Trophoblast cell (in vitro differentiated cells and primary cell): Measurements from ENCODE around the gene ABR.

Source experiments
- DNase-seq, 2 donors: peaks; one replicate each; pipeline ENCODE4 v3.0.0-alpha.2; 2016
- H2AFZ ChIP-seq: 2 replicates; pipeline ENCODE4 v1.6.1; 2013; ENCODE audit warnings: low read length, moderate library complexity, mild to moderate bottlenecking; ENCODE audit not compliant: insufficient read depth, poor library complexity
- H2AK5ac ChIP-seq: 2 replicates; pipeline ENCODE4 v1.6.1; 2013; ENCODE audit warnings: mild to moderate bottlenecking, low read length
- H2BK120ac ChIP-seq: 2 replicates; pipeline ENCODE4 v1.6.1; 2013; ENCODE audit warnings: low read length, mild to moderate bottlenecking, moderate library complexity; ENCODE audit not compliant: insufficient read depth, poor library complexity
- H2BK12ac ChIP-seq: 2 replicates; pipeline ENCODE4 v1.6.1; 2013; ENCODE audit warnings: mild to moderate bottlenecking, low read length, moderate library complexity
- H2BK5ac ChIP-seq: 2 replicates; pipeline ENCODE4 v1.6.1; 2013; ENCODE audit warnings: low read length, low read depth, moderate library complexity, mild to moderate bottlenecking; ENCODE audit not compliant: poor library complexity
- H3K14ac ChIP-seq: 2 replicates; pipeline ENCODE4 v1.6.1; 2013; ENCODE audit warnings: mild to moderate bottlenecking, low read length
- H3K18ac ChIP-seq: 2 replicates; pipeline ENCODE4 v1.6.1; 2013; ENCODE audit warnings: mild to moderate bottlenecking, low read length
- H3K23ac ChIP-seq: 2 replicates; pipeline ENCODE4 v1.6.1; 2013; ENCODE audit warnings: low read length
- H3K27ac ChIP-seq: 2 replicates; pipeline ENCODE4 v1.5.1; 2013; ENCODE audit warnings: low read depth, mild to moderate bottlenecking, inconsistent platforms, low read length, moderate library complexity
- H3K27me3 ChIP-seq: 2 replicates; pipeline ENCODE4 v1.6.1; 2013; ENCODE audit warnings: inconsistent platforms, mild to moderate bottlenecking, low read length, moderate library complexity; ENCODE audit not compliant: insufficient read depth
- H3K36me3 ChIP-seq, 2 experiments: 1 replicate in 1 of 2; 2 replicates in 1 of 2; pipeline ENCODE4 v1.6.1; 2013; ENCODE audit warnings: low read length in 2 of 2, mild to moderate bottlenecking in 2 of 2, moderate library complexity in 1 of 2; ENCODE audit not compliant: insufficient read depth in 2 of 2, control insufficient read depth in 1 of 2
- H3K4ac ChIP-seq: 2 replicates; pipeline ENCODE4 v1.6.1; 2013; ENCODE audit warnings: low read depth, mild to moderate bottlenecking, low read length, moderate library complexity
- H3K4me1 ChIP-seq, 2 experiments: 1 replicate in 1 of 2; 2 replicates in 1 of 2; pipeline ENCODE4 v1.6.1; 2013; ENCODE audit warnings: low read length in 2 of 2, mild to moderate bottlenecking in 2 of 2, moderate library complexity in 1 of 2; ENCODE audit not compliant: insufficient read depth in 2 of 2, control insufficient read depth in 1 of 2
- H3K4me2 ChIP-seq: 2 replicates; pipeline ENCODE4 v1.6.1; 2013; ENCODE audit warnings: inconsistent platforms, mild to moderate bottlenecking, low read length, moderate library complexity
- H3K4me3 ChIP-seq: 2 replicates; pipeline ENCODE4 v1.5.1; 2013; ENCODE audit warnings: mild to moderate bottlenecking, low read depth, low read length, inconsistent platforms
- H3K79me1 ChIP-seq: one replicate; pipeline ENCODE4 v1.6.1; 2013; ENCODE audit warnings: low read length
- H3K79me2 ChIP-seq: 2 replicates; pipeline ENCODE4 v1.6.1; 2013; ENCODE audit warnings: low read length, mild to moderate bottlenecking; ENCODE audit not compliant: control insufficient read depth, insufficient read depth, poor library complexity
- H3K9ac ChIP-seq: 2 replicates; pipeline ENCODE4 v1.6.1; 2013; ENCODE audit warnings: mild to moderate bottlenecking, low read length
- H3K9me3 ChIP-seq: 2 replicates; pipeline ENCODE4 v1.6.1; 2013; ENCODE audit warnings: low read depth, mild to moderate bottlenecking, control low read depth, inconsistent platforms, low read length; ENCODE audit not compliant: insufficient read depth
- H4K12ac ChIP-seq: 2 replicates; pipeline ENCODE4 v1.6.1; 2013; ENCODE audit warnings: low read depth, mild to moderate bottlenecking, low read length, moderate library complexity
- H4K8ac ChIP-seq: 2 replicates; pipeline ENCODE4 v1.6.1; 2013; ENCODE audit warnings: low read depth, mild to moderate bottlenecking, low read length, moderate library complexity
- H4K91ac ChIP-seq: one replicate; pipeline ENCODE4 v1.6.1; 2013; ENCODE audit warnings: low read depth, mild to moderate bottlenecking, low read length, moderate library complexity
- WGBS: extraction: QIAGEN DNeasy Blood & Tissue Kit; methylation state at CpG from one replicate; pipeline ENCODE4 v1.1.7; 2013; ENCODE audit warnings: missing lambda C conversion rate; ENCODE audit not compliant: insufficient read length, insufficient coverage; ENCODE audit errors: extremely low coverage; 5-methylcytosine and 5-hydroxymethylcytosine counted together

The ABR gene

DNA sequence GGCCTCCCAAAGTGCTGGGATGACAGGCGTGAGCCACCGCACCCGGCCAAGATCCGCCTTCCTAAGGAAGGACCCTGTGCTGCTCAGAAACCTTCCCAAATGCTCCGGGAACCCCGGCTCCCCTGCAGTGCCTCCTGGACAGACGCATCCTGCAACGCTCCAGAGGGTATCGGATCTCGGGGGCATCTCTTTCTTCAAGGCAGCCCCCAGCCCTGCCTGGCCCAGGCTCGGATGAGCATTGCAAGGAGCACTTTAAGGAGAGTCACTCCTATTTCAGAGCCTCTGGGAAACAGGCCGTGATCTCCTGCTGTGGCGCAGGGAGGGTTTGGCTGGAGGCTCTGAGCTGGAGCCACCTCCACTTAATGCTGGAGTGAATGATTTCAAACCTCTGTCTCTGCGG is 17.2 kb upstream of the ABR start:
- no peak overlapping the region for H3K14ac ChIP-seq
- no CpG with 5 or more reads among the region's 14 CpGs for WGBS
- H2BK5ac ChIP-seq = no peak overlapping the region
- H3K27me3 ChIP-seq = no peaks in the 10 kb centered on the region
- no peaks in the 10 kb centered on the region for H3K36me3 ChIP-seq
- peaks cover 4% of the 10 kb centered on the region for H3K9me3 ChIP-seq
- H2BK12ac ChIP-seq = no peak overlapping the region
- no peak overlapping the region for H4K91ac ChIP-seq
- no peak overlapping the region for H3K9ac ChIP-seq
- H2BK120ac ChIP-seq = no peak overlapping the region
- H3K4me1 ChIP-seq = no peaks in the 10 kb centered on the region
- no peak overlapping the region for H2AK5ac ChIP-seq
- H3K23ac ChIP-seq = no peak overlapping the region
- H3K79me1 ChIP-seq = no peaks in the 10 kb centered on the region
- no peak overlapping the region for H4K8ac ChIP-seq
- no peak overlapping the region for H3K4me2 ChIP-seq
- H2AFZ ChIP-seq = no peak overlapping the region
- no peak for DNase-seq
- H3K4ac ChIP-seq = no peak overlapping the region
- H3K4me3 ChIP-seq = no peak overlapping the region
- no peak overlapping the region for H3K18ac ChIP-seq
- no peak overlapping the region for H4K12ac ChIP-seq
- H3K27ac ChIP-seq = no peak overlapping the region
- no peaks in the 10 kb centered on the region for H3K79me2 ChIP-seq

DNA sequence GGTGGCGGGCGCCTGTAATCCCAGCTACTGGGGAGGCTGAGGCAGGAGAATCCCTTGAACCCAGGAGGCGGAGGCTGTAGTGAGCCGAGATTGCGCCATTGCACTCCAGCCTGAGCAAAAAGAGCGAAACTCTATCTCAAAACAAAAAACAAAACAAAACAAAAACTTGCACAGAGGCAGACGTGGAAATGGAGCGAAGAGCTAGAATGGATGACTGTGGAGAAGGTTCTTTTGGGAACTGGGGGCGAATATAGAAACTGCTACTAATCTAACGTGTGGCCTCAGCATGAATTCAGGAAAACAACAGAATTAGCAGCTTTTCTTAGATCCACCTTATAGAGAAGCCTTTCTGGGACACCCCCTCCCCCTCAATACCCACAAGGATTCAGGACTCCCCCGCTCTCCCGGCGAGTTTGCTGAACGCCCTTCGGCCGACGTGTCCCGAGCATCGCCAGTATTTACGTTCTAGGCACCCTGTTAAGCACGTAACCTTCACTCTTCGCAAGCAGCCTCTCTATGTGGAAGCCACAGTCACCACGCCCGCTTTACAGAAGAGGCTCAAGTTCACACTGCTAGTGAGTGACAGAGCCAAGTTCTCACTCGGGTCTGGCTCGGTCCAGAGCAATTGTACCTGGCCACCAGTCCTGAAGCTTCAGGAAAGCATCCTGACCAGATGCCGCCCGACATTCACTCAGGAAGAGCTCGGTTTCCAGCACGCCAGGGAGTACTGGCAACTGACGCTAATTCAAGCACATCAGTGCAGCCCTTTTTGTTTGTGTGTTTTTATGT is 13.3 kb upstream of the ABR start:
- Histone ChIP-seq H3K4me2 (no peak overlapping the region), H3K4me3 (no peak overlapping the region), H3K4me1 (no peaks in the 10 kb centered on the region), H3K27ac (no peak overlapping the region), H3K4ac (no peak overlapping the region), H2AK5ac (no peak overlapping the region), H3K18ac (no peak overlapping the region), H2BK120ac (no peak overlapping the region), H3K23ac (no peak overlapping the region), H3K27me3 (no peaks in the 10 kb centered on the region), H3K14ac (no peak overlapping the region), H3K79me1 (no peaks in the 10 kb centered on the region), H3K36me3 (no peaks in the 10 kb centered on the region), H3K9me3 (peaks cover 4% of the 10 kb centered on the region), H4K91ac (no peak overlapping the region), H4K8ac (no peak overlapping the region), H2AFZ (no peak overlapping the region), H4K12ac (no peak overlapping the region), H2BK5ac (no peak overlapping the region), H3K79me2 (no peaks in the 10 kb centered on the region), H3K9ac (no peak overlapping the region), H2BK12ac (no peak overlapping the region)
- DNase-seq = no peak
- WGBS = no CpG with 5 or more reads among the region's 31 CpGs

DNA sequence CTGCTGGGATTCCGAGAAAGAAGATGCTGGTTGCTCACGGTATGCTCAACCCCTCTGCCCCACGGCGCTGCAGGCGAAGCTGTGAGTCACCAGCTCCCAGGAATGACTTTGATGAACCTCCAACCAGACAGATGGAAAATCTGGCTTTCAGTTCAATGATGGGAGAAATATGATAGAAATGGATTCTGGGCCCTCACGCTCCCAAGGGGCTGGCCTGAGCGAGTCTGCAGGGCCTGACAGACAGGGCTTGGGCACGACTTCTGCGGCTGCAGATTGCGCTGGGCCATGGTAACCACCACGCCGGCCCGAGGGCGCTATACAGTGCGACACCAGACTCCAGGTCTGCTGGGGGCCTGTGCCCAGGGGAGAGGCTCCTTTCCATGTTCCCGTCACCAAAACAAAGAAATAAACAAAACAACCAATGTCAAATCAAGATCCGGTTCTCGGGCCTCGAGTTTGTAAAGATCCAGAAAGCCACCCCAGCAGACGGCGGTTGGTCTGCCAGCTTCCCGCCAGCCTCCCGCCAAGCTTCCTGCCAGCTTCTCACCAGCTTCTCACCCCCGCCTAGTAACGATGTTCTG is 11.1 kb upstream of the ABR start:
- H3K27ac ChIP-seq = peak overlapping the region; percentile 7
- H4K8ac ChIP-seq = no peak overlapping the region
- no peaks in the 10 kb centered on the region for H3K79me1 ChIP-seq
- no peak overlapping the region for H3K9ac ChIP-seq
- H3K23ac ChIP-seq = no peak overlapping the region
- H3K9me3 ChIP-seq = peaks cover 3% of the 10 kb centered on the region
- H3K4me1 ChIP-seq = no peaks in the 10 kb centered on the region
- no peak overlapping the region for H4K91ac ChIP-seq
- no peaks in the 10 kb centered on the region for H3K36me3 ChIP-seq
- no peak overlapping the region for H3K4me2 ChIP-seq
- no peak overlapping the region for H3K4me3 ChIP-seq
- H2BK12ac ChIP-seq = no peak overlapping the region
- H3K79me2 ChIP-seq = no peaks in the 10 kb centered on the region
- no peaks in the 10 kb centered on the region for H3K27me3 ChIP-seq
- H2BK120ac ChIP-seq = no peak overlapping the region
- H3K18ac ChIP-seq = no peak overlapping the region
- H3K14ac ChIP-seq = no peak overlapping the region
- H2BK5ac ChIP-seq = no peak overlapping the region
- no CpG with 5 or more reads among the region's 25 CpGs for WGBS
- H2AK5ac ChIP-seq = no peak overlapping the region
- H4K12ac ChIP-seq = no peak overlapping the region
- no peak overlapping the region for H3K4ac ChIP-seq
- H2AFZ ChIP-seq = no peak overlapping the region
- peak; percentile 95 to 97 for DNase-seq

DNA sequence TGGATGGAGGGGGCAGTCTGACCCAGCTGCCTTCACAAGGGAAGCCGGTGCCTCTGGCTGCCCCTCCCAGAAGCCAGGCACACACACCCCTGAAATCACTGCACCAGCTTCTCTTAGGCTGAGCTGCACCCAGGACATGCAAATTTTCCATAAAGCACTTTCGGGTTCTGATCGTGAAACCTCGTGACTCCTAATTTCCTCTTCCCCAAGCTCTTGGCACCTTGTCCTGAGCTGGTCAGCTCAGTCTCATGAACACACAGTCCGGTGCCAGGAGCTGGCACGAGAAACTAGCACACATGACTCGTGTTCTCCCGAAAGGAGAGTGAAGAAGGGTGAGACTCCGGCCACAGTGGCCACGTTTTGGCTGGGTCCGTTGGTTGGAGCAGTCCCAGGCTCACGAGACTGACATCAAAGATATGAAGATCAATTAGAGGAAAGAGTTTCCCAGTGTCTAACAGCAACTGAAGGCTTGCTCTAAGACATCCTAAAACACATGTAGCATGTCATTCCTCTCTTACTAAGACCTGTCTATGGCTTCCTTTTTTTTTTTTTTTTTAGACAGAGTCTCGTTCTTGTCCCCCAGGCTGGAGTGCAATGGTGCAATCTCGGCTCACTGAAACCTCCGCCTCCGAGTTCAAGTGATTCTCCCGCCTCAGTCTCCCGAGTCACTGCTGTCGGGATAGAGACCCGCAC is 9.2 kb upstream of the ABR start:
- Histone ChIP-seq H2AFZ (no peak overlapping the region), H4K12ac (no peak overlapping the region), H3K27me3 (no peaks in the 10 kb centered on the region), H2BK5ac (no peak overlapping the region), H3K36me3 (no peaks in the 10 kb centered on the region), H2BK12ac (no peak overlapping the region), H4K8ac (no peak overlapping the region), H4K91ac (no peak overlapping the region), H3K9me3 (peaks cover 3% of the 10 kb centered on the region), H3K4me1 (no peaks in the 10 kb centered on the region), H3K79me2 (no peaks in the 10 kb centered on the region), H3K4me3 (no peak overlapping the region), H3K4ac (no peak overlapping the region), H3K9ac (no peak overlapping the region), H2AK5ac (no peak overlapping the region), H3K14ac (no peak overlapping the region), H2BK120ac (no peak overlapping the region), H3K79me1 (no peaks in the 10 kb centered on the region), H3K23ac (no peak overlapping the region), H3K18ac (no peak overlapping the region), H3K4me2 (no peak overlapping the region), H3K27ac (no peak overlapping the region)
- WGBS = no CpG with 5 or more reads among the region's 20 CpGs
- peak; percentile 37 to 50 for DNase-seq
